Kidney (tissue), 14 donors: ENCODE data around the gene SYNE1. TPM values are rescaled to one million over a fixed set of nuclear protein-coding genes. Genes with fewer than 3 reads are reported as not detected.
"Not testable (repeated sequence)": the region's sequence is repeated elsewhere in the genome, so short reads cannot be mapped to it uniquely, and the experiment has no call there.

Experiments
- DNase-seq, 5 donors: peaks; one replicate each; pipeline ENCODE4 v3.0.0-alpha.2; 2013 to 2020
- FAIRE-seq: peaks from 2 replicates; lab custom pipeline; 2012; peaks lifted over from hg19 to GRCh38; lab: Jason Lieb, UNC
- H3K27ac ChIP-seq, 2 donors: one replicate each; pipeline ENCODE4 v1.7.0; 2013; ENCODE audit warnings: low read depth in 2 of 2, low read length in 2 of 2, inconsistent platforms in 1 of 2
- H3K27me3 ChIP-seq: one replicate; pipeline ENCODE4 v1.7.1; 2013; ENCODE audit warnings: low read length, inconsistent platforms; ENCODE audit not compliant: control insufficient read depth, insufficient read depth
- H3K36me3 ChIP-seq, 3 donors: one replicate each; pipeline versions ENCODE4 v1.7.0 to v1.7.1; 2013; ENCODE audit warnings: low read length in 3 of 3, control low read depth in 1 of 3, inconsistent platforms in 1 of 3; ENCODE audit not compliant: insufficient read depth in 3 of 3, control insufficient read depth in 2 of 3
- H3K4me1 ChIP-seq, 3 donors: one replicate each; pipeline versions ENCODE4 v1.7.0 to v1.7.1; 2013; ENCODE audit warnings: low read length in 3 of 3, inconsistent platforms in 1 of 3, low read depth in 1 of 3; ENCODE audit not compliant: control insufficient read depth in 2 of 3, insufficient read depth in 2 of 3
- H3K4me3 ChIP-seq, 3 donors: one replicate each; pipeline versions ENCODE4 v1.7.0 to v1.8.1; 2013; ENCODE audit warnings: low read length in 3 of 3, control low read depth in 1 of 3, inconsistent platforms in 1 of 3
- H3K9ac ChIP-seq, 3 donors: one replicate each; pipeline versions ENCODE4 v1.7.0 to v1.7.1; 2013; ENCODE audit warnings: low read length in 3 of 3, control low read depth in 1 of 3, inconsistent platforms in 1 of 3
- H3K9me3 ChIP-seq, 3 donors: one replicate each; pipeline versions ENCODE4 v1.7.0 to v1.7.1; 2013; ENCODE audit warnings: low read length in 3 of 3, control low read depth in 1 of 3, inconsistent platforms in 1 of 3; ENCODE audit not compliant: control insufficient read depth in 2 of 3, insufficient read depth in 1 of 3
- CTCF ChIP-seq: IDR thresholded peaks from 3 replicates; pipeline ENCODE4 v1.5.1; 2012; ENCODE audit warnings: mild to moderate bottlenecking, moderate library complexity, borderline replicate concordance; ENCODE audit not compliant: insufficient read depth; ENCODE audit errors: extremely low read depth
- intact Hi-C: fragments of 100-400 bp; cut with DNase I; formaldehyde crosslinking; loops from one replicate; pipeline ENCODE4 v1.11.1; 2022
- polyA plus RNA-seq: library from polyadenylated mRNA; stranded (reverse); fragments of 350-450 nt; fragmentation: Illumina TruSeq; extraction: RNeasy Lipid Tissue Mini Kit (QIAGEN cat#74804); gene quantifications from one replicate; pipeline ENCODE4 v1.2.3, GENCODE V29; 2014; ENCODE audit warnings: low read depth, low replicate concordance; ENCODE audit not compliant: insufficient read depth
- total RNA-seq: library from RNA; stranded (reverse); fragmentation: NEBNext Ultra II Directional; extraction: Animal tissue kit (Norgen Biotek cat#: 25700); gene quantifications from one replicate; pipeline ENCODE4 v1.2.1, GENCODE V29; 2021
- donor health status: control.
- donor health status: control.
- donor health status: control.
- donor health status: control.
- donor health status: control.
- donor health status: DM: yes; HTN: yes; CAD: no.
- donor health status: Normal renal cell carcinoma (clear cell type).

Gene SYNE1
- total and polyA plus RNA-seq, 2 donors from 2014 or later: 47.8 to 216 TPM

- FAIRE-seq: no peak
- intact Hi-C loops: no loop called here
- Histone ChIP-seq H3K9ac (no peak overlapping the region), H3K27me3 (no peaks in the 10 kb centered on the region), H3K4me1 (no peaks in the 10 kb centered on the region), H3K4me3 (no peak overlapping the region), H3K36me3 (peaks cover 0 to 66% (median 43%) of the 10 kb centered on the region in 3 donors), H3K9me3 (no peaks in the 10 kb centered on the region), H3K27ac (no peak overlapping the region)
- no peak for TF ChIP-seq CTCF
- no peak for DNase-seq
These were observed 302.6 kb downstream of the SYNE1 start for GRCh38 chr6:152334555-152334954.

GRCh38 chr6:152330961-152331360 is 306.2 kb downstream of the SYNE1 start:
- no peaks in the 10 kb centered on the region for H3K27me3 ChIP-seq
- no peak overlapping the region for H3K4me3 ChIP-seq
- H3K27ac ChIP-seq: no peak overlapping the region
- no peak for FAIRE-seq
- peaks cover 0 to 57% (median 39%) of the 10 kb centered on the region in 3 donors for H3K36me3 ChIP-seq
- no peaks in the 10 kb centered on the region for H3K9me3 ChIP-seq
- DNase-seq: no peak
- TF ChIP-seq CTCF: no peak
- intact Hi-C loops: no loop called here
- H3K9ac ChIP-seq: no peak overlapping the region
- no peaks in the 10 kb centered on the region for H3K4me1 ChIP-seq

GRCh38 chr6:152329638-152330448 is 307.3 kb downstream of the SYNE1 start:
- no peaks in the 10 kb centered on the region for H3K9me3 ChIP-seq
- H3K27ac ChIP-seq: no peak overlapping the region
- H3K4me3 ChIP-seq: no peak overlapping the region
- FAIRE-seq: no peak
- H3K36me3 ChIP-seq: peaks cover 0 to 58% (median 42%) of the 10 kb centered on the region in 3 donors
- H3K9ac ChIP-seq: no peak overlapping the region
- no peak for TF ChIP-seq CTCF
- H3K27me3 ChIP-seq: no peaks in the 10 kb centered on the region
- DNase-seq: no peak
- no peaks in the 10 kb centered on the region for H3K4me1 ChIP-seq
- intact Hi-C loops: no loop called here

DNA sequence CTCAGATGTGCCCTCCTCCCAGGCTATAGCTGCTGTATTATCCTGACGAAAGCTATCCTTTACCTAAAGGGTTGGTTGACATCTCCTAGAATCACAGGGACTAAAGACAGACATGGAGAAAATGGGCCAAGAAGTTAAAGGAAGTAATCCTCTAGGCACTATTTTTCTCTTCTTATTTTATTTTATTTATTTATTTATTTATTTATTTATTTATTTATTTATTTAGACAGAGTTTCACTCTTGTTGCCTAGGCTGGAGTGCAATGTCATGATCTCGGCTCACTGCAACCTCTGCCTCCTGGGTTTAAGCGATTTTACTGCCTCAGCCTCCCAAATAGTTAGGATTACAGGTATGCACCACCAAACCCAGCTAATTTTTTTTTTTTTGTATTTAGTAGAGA is 309.0 kb downstream of the SYNE1 start:
- H3K9ac ChIP-seq, H3K9me3 ChIP-seq, intact Hi-C loops, H3K4me1 ChIP-seq, H3K4me3 ChIP-seq, H3K27ac ChIP-seq, FAIRE-seq, H3K27me3 ChIP-seq, DNase-seq: not testable (repeated sequence)
- peaks cover 0 to 57% (median 41%) of the 10 kb centered on the region in 3 donors for H3K36me3 ChIP-seq
